Activated T-helper 9 cell treated with anti-CD3 and anti-CD28 coated beads, Interleukin-2, amount 50 U/mL, for 16 hours (primary cell): ENCODE data around the gene RPL12.

Source experiments
- DNase-seq: peaks from one replicate; pipeline ENCODE4 v3.0.0-alpha.2; 2020; ENCODE audit warnings: low read depth

The RPL12 gene

DNA sequence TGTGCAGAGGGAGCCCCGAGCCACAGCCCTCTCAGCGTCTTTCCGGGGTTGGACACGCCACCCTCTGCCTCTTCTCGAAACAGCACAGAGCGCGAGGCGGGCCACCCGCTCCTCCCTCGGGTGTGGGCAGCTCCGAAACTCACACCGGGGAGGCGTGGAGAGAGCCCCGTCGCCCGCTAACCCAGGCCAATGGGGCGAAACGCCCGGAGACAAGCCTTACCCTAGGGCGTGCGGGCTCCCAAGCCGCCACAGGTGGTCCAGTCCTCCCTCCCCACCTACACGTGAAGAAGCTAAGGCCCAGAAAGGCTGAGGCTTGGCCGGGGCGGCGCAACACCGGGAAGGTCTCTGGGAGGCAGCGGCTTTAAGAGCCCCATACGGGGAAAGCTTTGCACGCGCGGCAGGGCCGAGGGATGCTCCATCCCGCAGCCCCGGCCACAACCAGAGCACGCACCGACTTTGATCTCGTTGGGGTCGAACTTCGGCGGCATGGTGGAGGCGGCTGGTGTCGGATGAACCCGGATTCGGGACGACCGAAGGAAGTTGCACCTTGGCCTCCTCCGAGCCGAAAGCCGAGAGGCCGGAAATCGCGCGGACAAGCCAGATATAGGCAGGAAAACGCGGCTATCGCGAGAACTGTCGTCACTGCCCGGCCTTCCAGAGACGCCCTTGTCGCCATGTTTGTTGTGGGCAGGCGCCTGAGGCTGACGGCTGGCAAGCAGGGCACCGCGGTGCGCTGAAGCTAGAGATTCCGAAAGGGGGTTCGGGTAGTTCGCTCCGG, at the start of gene RPL12, which contains the start of gene LRSAM1:
TSS of gene RPL12 (minus strand) at position 577 of the 778 bp plus-strand sequence. CDS start at position 488, 89 bp downstream.
TSS of gene LRSAM1 (plus strand) at position 681 of the 778 bp plus-strand sequence. CDS start 3,018 bp downstream, outside the sequence.
- peak; percentile 95 for DNase-seq

DNA sequence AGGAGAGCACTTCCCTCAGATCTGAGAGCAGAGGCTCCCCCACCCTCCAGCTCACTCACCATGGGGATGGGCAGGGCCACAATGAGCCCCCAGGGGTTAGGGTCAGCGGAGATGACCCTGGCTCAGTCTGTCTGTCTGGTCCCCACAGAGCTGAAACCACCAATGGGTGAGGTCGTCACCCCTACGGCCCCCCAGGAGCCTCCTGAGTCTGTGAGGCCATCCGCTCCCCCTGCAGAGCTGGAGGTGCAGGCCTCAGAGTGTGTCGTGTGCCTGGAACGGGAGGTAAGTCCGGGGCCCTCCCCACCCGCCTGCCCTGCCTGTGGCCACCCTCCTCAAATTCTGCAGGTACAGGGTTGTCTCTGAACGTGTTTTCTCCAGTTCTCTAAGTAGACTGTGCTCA, 49.7 kb upstream of the RPL12 start:
- no peak for DNase-seq

DNA sequence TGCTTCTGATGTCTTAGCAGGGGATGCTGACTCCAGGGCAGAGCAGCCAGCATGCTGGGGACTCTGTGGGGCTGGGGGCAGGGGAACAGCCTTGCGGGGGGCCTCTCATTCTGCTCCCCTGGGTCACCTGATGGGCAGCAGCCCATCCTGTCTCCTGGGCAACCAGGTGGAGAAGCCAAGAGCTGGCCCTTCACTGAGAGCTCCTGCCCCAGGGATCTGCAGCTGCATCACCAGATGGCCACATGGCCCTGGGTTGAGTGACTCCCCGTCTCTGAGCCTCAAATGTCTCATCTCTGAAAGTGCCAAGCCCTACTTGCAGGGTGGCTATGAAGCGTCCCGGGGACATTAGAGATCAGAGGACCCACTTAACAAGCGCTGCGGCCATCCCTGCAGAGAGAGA, 49.2 kb upstream of the RPL12 start:
- no peak for DNase-seq

DNA sequence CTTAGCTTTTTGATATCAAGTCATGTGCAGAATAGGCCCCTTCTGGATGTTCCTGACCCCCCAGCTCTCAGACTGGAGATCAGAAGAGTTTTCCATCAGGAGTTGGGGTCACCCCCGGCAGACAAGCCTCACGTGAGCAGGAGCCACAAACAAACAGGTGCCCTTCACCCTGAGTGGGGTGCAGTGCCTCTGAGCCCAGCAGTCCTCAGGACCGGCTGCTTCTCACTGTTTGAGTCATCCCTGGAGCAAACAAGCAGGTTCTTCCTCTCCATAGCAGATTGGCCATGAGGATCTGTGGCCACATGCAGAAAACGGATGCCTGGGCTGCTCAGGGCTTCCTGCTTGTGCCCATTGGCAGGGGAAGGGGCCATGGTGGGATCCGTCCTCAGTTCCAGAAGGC, 47.1 kb upstream of the RPL12 start:
- DNase-seq: no peak

DNA sequence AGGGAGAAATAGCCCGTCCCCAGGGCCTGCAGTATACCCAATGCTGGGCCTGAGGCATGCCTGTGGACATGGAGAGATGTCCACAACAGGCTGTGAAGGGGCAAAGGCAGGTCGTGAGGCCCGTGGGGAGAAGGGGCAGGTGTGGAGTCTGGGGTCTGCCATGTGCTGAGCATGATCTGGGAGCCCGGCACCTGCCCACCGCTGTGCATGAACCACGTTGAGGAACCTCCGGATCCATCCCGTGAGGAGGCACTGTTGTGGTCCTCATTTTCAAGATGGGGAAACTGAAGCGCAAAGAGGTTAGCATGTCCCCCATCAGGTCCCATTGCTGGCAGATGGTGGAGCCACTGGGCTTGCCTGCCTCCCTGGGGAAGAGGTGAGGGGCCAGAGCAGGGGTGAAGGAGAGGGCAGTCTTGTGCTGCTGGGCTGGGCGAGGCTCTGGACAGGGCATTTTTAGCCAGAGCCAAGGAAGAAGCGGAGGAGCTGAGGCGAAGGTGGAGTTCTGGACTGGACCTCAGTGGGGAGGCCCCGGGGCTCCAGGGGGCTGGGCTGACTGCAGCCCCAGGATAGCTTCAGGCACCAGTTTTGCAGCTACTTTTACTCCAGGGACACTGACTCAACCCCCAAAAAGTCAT, 46.6 kb upstream of the RPL12 start:
- no peak for DNase-seq

DNA sequence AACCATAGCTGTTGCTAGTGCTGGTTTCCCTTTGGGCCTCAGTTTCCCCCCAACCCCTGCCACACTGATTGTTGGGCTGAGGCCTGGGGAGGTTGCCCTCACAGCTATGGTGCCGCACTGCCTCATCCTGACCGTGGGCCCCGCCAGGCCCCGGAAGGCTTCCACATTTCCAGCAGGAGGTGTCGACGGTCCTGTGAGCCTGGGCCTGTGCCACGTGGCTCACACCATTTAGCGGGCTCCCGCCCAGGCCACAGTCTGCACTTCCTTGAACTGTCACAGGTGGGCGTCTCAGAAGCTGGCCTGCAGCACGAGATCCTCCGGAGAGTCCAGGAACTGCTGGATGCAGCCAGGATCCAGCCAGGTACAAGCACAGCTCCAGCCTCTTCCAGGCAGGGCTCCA, 45.8 kb upstream of the RPL12 start:
- DNase-seq: no peak

DNA sequence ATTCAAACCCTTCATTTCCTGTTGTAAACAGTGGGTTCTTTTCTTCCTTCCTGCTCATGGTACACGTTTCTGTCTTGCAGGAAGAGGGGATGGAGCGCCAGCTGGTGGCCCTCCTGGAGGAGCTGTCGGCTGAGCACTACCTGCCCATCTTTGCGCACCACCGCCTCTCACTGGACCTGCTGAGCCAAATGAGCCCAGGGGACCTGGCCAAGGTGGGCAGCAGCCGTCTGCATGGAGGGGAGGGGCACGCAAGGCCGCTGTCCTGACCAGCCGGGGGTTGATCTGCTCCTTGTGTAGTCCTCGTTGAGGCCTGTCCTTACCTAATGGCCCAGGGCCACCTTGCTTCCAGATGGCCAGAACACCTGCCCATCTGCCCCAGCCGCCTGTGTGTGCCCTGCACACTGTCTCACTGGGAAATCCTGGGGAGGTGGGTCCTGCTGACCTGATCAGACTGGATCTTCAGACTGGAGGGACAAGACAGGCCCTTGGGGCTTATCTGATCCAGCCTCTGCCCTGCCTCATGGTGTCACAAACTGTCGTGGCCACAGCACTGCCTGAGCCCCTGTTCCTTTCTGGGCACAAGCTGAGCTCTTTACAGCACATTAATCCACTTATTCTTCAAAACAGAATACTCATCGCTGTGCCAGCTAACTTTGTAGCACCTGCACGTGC, 44.8 kb upstream of the RPL12 start:
- DNase-seq: no peak

DNA sequence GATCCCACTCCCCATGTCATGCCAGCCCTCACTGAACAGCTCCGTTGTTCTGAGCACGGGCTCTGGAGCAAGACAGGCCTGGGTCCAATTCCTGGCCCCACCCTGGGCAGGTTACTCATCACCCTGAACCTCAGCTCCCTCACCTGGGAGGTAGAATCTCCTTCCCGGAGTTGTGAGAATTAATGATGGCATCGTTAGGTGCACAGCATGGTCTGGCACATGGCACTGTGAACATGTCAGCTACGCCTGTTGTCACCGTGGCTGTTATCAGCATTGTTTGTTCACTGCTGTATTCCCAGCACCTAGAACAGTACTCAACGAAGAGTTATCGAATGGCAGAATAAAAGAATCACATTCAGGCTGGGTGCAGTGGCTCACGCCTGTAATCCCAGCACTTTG, 43.1 kb upstream of the RPL12 start:
- DNase-seq: no peak

DNA sequence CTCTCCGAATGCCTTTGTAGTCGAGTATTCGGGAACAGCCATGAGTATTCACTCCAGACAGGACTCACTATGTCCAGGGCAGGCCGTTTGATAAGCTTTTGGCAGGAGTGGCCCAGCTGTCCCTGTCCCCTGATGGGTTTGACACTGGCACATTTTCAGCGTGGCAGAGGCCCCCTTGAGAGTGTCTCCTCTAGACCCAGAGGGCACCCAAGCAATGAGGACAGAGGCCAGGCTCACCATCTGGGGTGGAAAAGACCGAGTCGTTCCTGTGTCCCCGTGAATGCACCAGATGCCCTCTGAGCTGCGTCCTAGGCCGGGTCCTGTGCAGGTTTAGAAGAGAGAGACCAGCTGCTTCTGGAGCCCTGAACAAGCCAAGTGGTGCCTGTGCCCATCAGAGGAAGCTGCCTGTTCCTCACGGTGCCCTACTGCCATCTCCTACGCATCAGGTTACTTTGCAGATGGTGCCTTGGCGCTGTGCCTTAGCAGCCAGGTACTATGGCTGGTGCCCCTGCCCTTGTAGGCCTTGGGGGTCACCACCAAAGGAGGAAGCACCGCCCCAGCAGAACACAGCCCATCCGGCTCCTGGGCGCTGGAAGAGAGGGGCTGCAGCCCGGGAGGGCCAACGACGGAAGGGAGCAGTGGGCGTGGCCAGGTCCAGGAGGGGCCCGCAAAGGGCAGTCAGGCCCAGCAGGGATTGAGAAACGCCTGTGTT, 42.5 kb upstream of the RPL12 start:
- no peak for DNase-seq

- no peak for DNase-seq
Observed at GRCh38 chr9:127492616-127493015, 41.4 kb upstream of the RPL12 start.

GRCh38 chr9:127491516-127491915, 40.3 kb upstream of the RPL12 start:
- DNase-seq: no peak

DNA sequence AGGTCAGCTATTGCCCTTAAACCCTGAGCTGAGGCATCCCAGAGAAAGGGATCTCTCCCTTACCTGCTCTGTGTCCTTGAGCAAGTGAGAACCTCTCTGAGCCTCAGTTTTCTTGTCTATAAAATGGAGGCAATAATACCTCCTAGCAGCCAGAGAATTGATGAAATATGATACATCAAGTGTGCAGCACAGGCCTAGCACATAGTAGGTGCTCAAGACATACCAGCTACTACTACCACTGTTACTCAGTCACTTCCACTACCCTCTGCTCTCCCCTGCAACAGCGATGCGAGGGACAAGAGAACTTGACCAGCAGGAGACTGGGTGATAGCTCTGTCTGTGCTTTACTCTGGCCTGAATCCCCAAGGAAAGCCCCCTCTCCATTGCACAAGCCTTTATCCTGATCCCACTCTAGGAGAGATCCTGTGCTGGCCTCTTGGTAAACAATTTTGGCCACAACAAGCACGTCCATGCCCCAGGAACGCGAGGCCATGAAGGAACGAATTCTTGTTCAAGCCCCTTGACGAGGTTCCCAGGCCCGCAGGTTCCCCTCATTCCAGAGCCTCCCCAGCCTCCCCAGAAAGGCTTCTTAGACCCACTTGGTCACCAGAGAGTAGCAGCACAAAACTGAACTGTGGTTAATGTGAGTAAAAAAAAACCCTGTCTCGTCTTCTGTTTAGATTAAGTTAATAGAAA, 39.5 kb upstream of the RPL12 start:
- DNase-seq: no peak

DNA sequence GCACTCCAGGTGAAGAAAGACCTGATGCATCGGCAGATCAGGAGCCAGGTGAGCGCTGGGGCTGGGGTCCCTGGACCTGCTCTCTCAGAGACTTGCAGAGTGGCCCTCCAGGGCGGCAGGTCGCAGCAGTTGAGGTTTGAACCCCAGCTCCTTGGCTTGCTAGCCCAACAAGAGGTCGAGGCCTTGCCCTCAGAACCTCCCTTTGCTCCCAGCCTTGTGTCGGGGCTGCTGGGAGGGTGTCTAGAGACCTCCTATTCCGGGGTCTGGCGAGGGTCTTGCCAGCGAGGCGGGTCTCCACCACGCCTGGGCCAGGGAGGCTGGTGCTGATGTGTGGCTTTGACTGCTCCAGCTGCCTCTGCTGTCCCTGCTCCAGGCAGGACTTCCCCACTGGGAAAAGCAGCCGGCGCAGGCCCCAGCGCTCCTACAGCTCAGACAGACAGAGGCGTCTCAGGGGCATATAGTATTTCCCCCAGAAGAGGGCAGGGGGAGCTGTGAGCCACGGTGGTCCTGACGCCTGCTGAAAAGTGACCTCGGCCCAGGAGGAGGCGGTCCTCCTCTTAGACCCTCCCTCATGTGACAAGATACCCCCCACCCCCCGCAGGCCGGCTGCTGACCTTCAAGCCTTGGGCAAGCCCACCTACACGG, 38.4 kb upstream of the RPL12 start:
- no peak for DNase-seq

GRCh38 chr9:127488946-127489345, 37.7 kb upstream of the RPL12 start:
- no peak for DNase-seq

DNA sequence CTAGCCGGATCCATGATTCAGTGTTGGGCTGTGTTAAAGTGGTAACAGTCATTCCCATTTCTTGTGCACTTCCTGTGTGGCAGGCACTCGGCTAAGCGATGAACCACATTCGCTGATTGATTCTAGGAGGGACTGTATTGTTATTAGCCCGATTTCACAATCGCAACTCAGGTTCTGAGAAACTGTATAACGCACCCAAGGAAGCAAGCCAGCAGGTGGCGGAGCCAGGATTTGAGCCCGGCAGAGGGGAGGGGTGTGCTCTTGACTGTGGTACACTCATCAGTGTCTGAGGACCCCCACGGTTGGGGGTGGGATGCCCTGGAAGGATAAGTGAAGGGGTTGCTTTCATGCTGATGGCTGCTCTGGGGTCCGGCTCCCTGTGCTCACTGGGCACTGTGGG, 34.8 kb upstream of the RPL12 start:
- DNase-seq: no peak

GRCh38 chr9:127482662-127483061, 31.5 kb upstream of the RPL12 start:
- DNase-seq: no peak

GRCh38 chr9:127479507-127480081, 28.4 kb upstream of the RPL12 start:
- no peak for DNase-seq

GRCh38 chr9:127474592-127474991, 23.4 kb upstream of the RPL12 start:
- no peak for DNase-seq

DNA sequence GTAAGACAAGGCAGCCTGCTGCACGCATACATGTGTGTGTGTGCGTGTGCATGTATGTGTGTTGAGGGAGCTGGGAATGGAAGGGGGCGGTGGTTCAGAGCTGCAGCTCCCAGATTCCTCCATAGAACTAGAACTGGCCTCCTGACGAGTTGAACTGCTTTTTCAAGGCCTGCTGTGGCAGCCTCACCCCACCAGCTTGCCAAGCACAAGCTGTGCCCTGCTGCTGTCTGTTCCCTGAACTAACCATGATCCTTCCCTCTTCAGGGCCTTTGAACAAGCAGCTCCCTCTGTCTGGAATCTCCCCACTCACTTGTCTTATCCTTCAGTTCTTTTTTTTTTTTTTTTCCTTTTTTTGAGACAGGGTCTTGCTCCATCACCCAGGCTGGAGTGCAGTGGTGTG, 22.7 kb upstream of the RPL12 start:
- DNase-seq: no peak

DNA sequence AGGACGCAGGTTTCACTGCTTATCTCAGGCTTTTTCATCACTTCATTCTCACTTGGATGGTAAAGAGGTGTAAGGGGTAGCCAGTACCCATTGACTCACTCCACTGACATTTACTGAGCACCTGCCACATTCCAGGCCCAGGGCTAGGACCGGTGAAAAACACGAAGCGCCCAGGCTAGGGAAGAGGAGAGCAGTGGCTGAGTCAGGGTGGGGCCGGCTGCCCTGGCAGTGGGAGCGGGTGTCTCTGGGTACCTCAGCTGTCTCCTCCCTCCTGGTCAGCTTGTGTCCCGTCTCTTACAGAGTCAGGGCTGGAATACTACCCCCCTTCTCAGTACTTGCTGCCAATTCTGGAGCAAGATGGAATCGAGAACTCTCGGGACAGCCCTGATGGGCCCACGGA, 22.3 kb upstream of the RPL12 start:
- no peak for DNase-seq

- DNase-seq: no peak
Observed at GRCh38 chr9:127470662-127471061, 19.5 kb upstream of the RPL12 start.
